ENCODE results near the gene OR2V2.

The OR2V2 gene

GRCh38 chr5:181131514-181131913 is 15.9 kb upstream of the OR2V2 start:
- H3K4me3 ChIP-seq (replicated peaks; ENCODE audit: insufficient read depth, low read length): no peak overlapping the region
- no peak for DNase-seq (ENCODE audit: low read depth in 1 of 2, low spot score in 1 of 2)
- no peak overlapping the region for H3K27ac ChIP-seq (replicated peaks)
- H3K27me3 ChIP-seq (ENCODE audit: insufficient read depth, poor library complexity, severe bottlenecking): peaks cover 19% of the 10 kb centered on the region
- TF ChIP-seq GABPA (IDR thresholded peaks at IDR 0.05; ENCODE audit: low read depth) (no peak), SPI1 (IDR thresholded peaks at IDR 0.05; ENCODE audit: borderline replicate concordance, low read depth) (no peak), REST (IDR thresholded peaks at IDR 0.05; ENCODE audit: insufficient replicate concordance, low read depth) (no peak), CTCF (IDR thresholded peaks at IDR 0.05; ENCODE audit: insufficient read depth, low read length) (no peak), POLR2AphosphoS5 (IDR thresholded peaks at IDR 0.05; ENCODE audit: low read depth) (no peak)

GRCh38 chr5:181133083-181133482 is 14.3 kb upstream of the OR2V2 start:
- no peak for DNase-seq (ENCODE audit: low read depth in 1 of 2, low spot score in 1 of 2)
- TF ChIP-seq POLR2AphosphoS5 (IDR thresholded peaks at IDR 0.05; ENCODE audit: low read depth) (no peak), REST (IDR thresholded peaks at IDR 0.05; ENCODE audit: insufficient replicate concordance, low read depth) (no peak), SPI1 (IDR thresholded peaks at IDR 0.05; ENCODE audit: borderline replicate concordance, low read depth) (no peak), CTCF (IDR thresholded peaks at IDR 0.05; ENCODE audit: insufficient read depth, low read length) (no peak), GABPA (IDR thresholded peaks at IDR 0.05; ENCODE audit: low read depth) (no peak)
- no peak overlapping the region for H3K4me3 ChIP-seq (replicated peaks; ENCODE audit: insufficient read depth, low read length)
- peaks cover 19% of the 10 kb centered on the region for H3K27me3 ChIP-seq (ENCODE audit: insufficient read depth, poor library complexity, severe bottlenecking)
- H3K27ac ChIP-seq (replicated peaks): no peak overlapping the region

- no peak for TF ChIP-seq SPI1 (IDR thresholded peaks at IDR 0.05; ENCODE audit: borderline replicate concordance, low read depth)
- TF ChIP-seq CTCF (IDR thresholded peaks at IDR 0.05; ENCODE audit: insufficient read depth, low read length): no peak
- no peak for TF ChIP-seq REST (IDR thresholded peaks at IDR 0.05; ENCODE audit: insufficient replicate concordance, low read depth)
- TF ChIP-seq POLR2AphosphoS5 (IDR thresholded peaks at IDR 0.05; ENCODE audit: low read depth): no peak
- TF ChIP-seq GABPA (IDR thresholded peaks at IDR 0.05; ENCODE audit: low read depth): no peak
- peak in 1 of 2 experiments; percentile 14 for DNase-seq (ENCODE audit: low read depth in 1 of 2, low spot score in 1 of 2)
- H3K27me3 ChIP-seq (ENCODE audit: insufficient read depth, poor library complexity, severe bottlenecking): peaks cover 18% of the 10 kb centered on the region
- H3K27ac ChIP-seq (replicated peaks): no peak overlapping the region
- H3K4me3 ChIP-seq (replicated peaks; ENCODE audit: insufficient read depth, low read length): no peak overlapping the region
Observed at GRCh38 chr5:181133610-181134231, 13.7 kb upstream of the OR2V2 start.
